ENCODE data around the gene SYNCRIP. TPM values are rescaled to one million over a fixed set of nuclear protein-coding genes. Genes with fewer than 3 reads are reported as not detected.

The SYNCRIP gene
- total RNA-seq, 1 experiment from 2014 or later, result 199 TPM

GRCh38 chr6:85676086-85676729 lies 33.5 kb upstream of the SYNCRIP start:
- Mint-ChIP-seq H3K4me1 (peaks cover 41 to 42% of the 10 kb centered on the region in 2 experiments), H3K27me3 (ENCODE audit: low read depth) (peaks cover 5% of the 10 kb centered on the region; the same call in 1 of the 2 replicates), H3K36me3 (ENCODE audit: insufficient read depth in 1 of 3, low read depth in 3 of 3) (peaks cover 46 to 55% (median 53%) of the 10 kb centered on the region in 3 experiments), H3K4me3 (peak overlapping the region; percentile 99 to 100), H3K27ac (peak overlapping the region; percentile 36 to 93 (median 89); a peak in 5 of 7 replicates), H3K9me3 (peaks cover 6 to 10% of the 10 kb centered on the region in 2 experiments; a peak in 4 of 5 replicates)
- Histone ChIP-seq H2BK120ac (ENCODE audit: low read depth, low read length, poor library complexity, severe bottlenecking) (no peak overlapping the region), H2AFZ (ENCODE audit: low read length) (no peak overlapping the region), H2BK20ac (ENCODE audit: low read depth, low read length, poor library complexity, severe bottlenecking) (no peak overlapping the region), H3K79me1 (ENCODE audit: insufficient read depth, low read depth, low read length, poor library complexity, severe bottlenecking) (no peaks in the 10 kb centered on the region), H3K9ac (ENCODE audit: extremely low read depth, insufficient read length, low read length) (peak overlapping the region; percentile 96), H3K4me2 (ENCODE audit: insufficient read depth, insufficient read length, low read length) (peak overlapping the region; percentile 93), H3K27ac (ENCODE audit: insufficient read length, low read depth, low read length) (peak overlapping the region; percentile 74), H3T11ph (ENCODE audit: low read length) (no peak overlapping the region), H2BK12ac (ENCODE audit: insufficient read length, low read depth, low read length) (no peak overlapping the region), H4K5ac (ENCODE audit: insufficient read length, low read depth, low read length) (no peak overlapping the region), H2BK15ac (ENCODE audit: low read depth, low read length) (no peak overlapping the region), H4K91ac (ENCODE audit: insufficient read length, low read depth, low read length) (no peak overlapping the region), H4K8ac (replicated peaks; ENCODE audit: insufficient read length, low read depth, low read length) (no peak overlapping the region), H3K9me3 (ENCODE audit: control insufficient read depth, low read depth, low read length) (no peaks in the 10 kb centered on the region), H3K4me1 (ENCODE audit: insufficient read depth, low read length) (no peaks in the 10 kb centered on the region), H3K23ac (ENCODE audit: insufficient read length, low read depth, low read length) (no peak overlapping the region), H3K18ac (ENCODE audit: insufficient read length, low read depth, low read length) (no peak overlapping the region), H3K4ac (ENCODE audit: low read depth, low read length) (no peak overlapping the region), H3K56ac (ENCODE audit: insufficient read length, low read depth, low read length) (no peak overlapping the region), H3K27me3 (ENCODE audit: insufficient read depth, low read length) (no peaks in the 10 kb centered on the region), H2BK5ac (ENCODE audit: insufficient read length, low read length) (no peak overlapping the region), H3K79me2 (ENCODE audit: insufficient read depth, low read length) (peaks cover 27% of the 10 kb centered on the region; the same call in 1 of the 2 replicates), H3K14ac (ENCODE audit: insufficient read depth, low read length) (no peak overlapping the region), H4K20me1 (ENCODE audit: control insufficient read depth, insufficient read depth, insufficient read length) (peaks cover 3% of the 10 kb centered on the region), H3K23me2 (ENCODE audit: insufficient read length, low read depth, low read length, poor library complexity, severe bottlenecking) (peaks cover 9% of the 10 kb centered on the region), H2AK5ac (ENCODE audit: insufficient read length, low read length) (no peak overlapping the region)
- no peak for TF ChIP-seq CTCF (conservative IDR thresholded peaks at IDR 0.05)
- WGBS (ENCODE audit: extremely low coverage, insufficient read length, low lambda C conversion rate), result no CpG with 5 or more reads among the region's 6 CpGs
- no peak for DNase-seq

Data from H9 (cell line).